B cell (primary cell): ENCODE results near the gene LANCL2.

Experiments
- EZH2 ChIP-seq: IDR thresholded peaks from 2 replicates; pipeline ENCODE4 v1.6.1; 2012; ENCODE audit warnings: borderline replicate concordance, low read depth, mild to moderate bottlenecking, moderate library complexity, low read length; ENCODE audit not compliant: insufficient read depth, poor library complexity, severe bottlenecking
- TF ChIP-seq, protein P1 (sequence below): fragments of 200-600 bp; IDR thresholded peaks from one replicate; pipeline ENCODE4 v1.8.0; 2022; ENCODE audit warnings: antibody characterized with exemption, mild to moderate bottlenecking

GRCh38 chr7:55426676-55427075, 61.5 kb downstream of the LANCL2 start:
- TF ChIP-seq, protein P1, sequence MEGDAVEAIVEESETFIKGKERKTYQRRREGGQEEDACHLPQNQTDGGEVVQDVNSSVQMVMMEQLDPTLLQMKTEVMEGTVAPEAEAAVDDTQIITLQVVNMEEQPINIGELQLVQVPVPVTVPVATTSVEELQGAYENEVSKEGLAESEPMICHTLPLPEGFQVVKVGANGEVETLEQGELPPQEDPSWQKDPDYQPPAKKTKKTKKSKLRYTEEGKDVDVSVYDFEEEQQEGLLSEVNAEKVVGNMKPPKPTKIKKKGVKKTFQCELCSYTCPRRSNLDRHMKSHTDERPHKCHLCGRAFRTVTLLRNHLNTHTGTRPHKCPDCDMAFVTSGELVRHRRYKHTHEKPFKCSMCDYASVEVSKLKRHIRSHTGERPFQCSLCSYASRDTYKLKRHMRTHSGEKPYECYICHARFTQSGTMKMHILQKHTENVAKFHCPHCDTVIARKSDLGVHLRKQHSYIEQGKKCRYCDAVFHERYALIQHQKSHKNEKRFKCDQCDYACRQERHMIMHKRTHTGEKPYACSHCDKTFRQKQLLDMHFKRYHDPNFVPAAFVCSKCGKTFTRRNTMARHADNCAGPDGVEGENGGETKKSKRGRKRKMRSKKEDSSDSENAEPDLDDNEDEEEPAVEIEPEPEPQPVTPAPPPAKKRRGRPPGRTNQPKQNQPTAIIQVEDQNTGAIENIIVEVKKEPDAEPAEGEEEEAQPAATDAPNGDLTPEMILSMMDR: no peak
- TF ChIP-seq EZH2: no peak
